ENCODE results near the gene STAM. TPM values are rescaled to one million over a fixed set of nuclear protein-coding genes. Genes with fewer than 3 reads are reported as not detected.

STAM gene
- total RNA-seq, 1 experiment from 2014 or later, result 29.3 TPM

- H3K27ac ChIP-seq (ENCODE audit: insufficient read length, low read depth, low read length), result no peak overlapping the region
Observed at GRCh38 chr10:17657103-17657500, 13.2 kb downstream of the STAM start.

More at GRCh38 chr10:17657103-17657500, 13.2 kb downstream of the STAM start:
- H3K56ac ChIP-seq (ENCODE audit: insufficient read length, low read depth, low read length), result no peak overlapping the region
- no peak overlapping the region for H3K18ac ChIP-seq (ENCODE audit: insufficient read length, low read depth, low read length)
- H3K4me2 ChIP-seq (ENCODE audit: insufficient read depth, insufficient read length, low read length), result no peak overlapping the region
- no peak overlapping the region for H3K9ac ChIP-seq (ENCODE audit: extremely low read depth, insufficient read length, low read length)
- TF ChIP-seq CTCF (conservative IDR thresholded peaks at IDR 0.05), result no peak
- DNase-seq, result no peak
- H3K23ac ChIP-seq (ENCODE audit: insufficient read length, low read depth, low read length), result no peak overlapping the region
- Mint-ChIP-seq H3K4me3 (no peak overlapping the region), H3K27ac (peak overlapping the region in 1 of 3 experiments; percentile 46; a peak in 2 of 7 replicates), H3K36me3 (ENCODE audit: insufficient read depth in 1 of 3, low read depth in 3 of 3) (peaks cover 27 to 69% (median 33%) of the 10 kb centered on the region in 3 experiments), H3K4me1 (peaks cover 10 to 35% of the 10 kb centered on the region in 2 experiments), H3K9me3 (peaks cover 35 to 45% of the 10 kb centered on the region in 2 experiments), H3K27me3 (ENCODE audit: low read depth) (no peaks in the 10 kb centered on the region)
- H4K20me1 ChIP-seq (ENCODE audit: control insufficient read depth, insufficient read depth, insufficient read length), result no peaks in the 10 kb centered on the region
- no peak overlapping the region for H4K91ac ChIP-seq (ENCODE audit: insufficient read length, low read depth, low read length)
- peaks cover 13% of the 10 kb centered on the region for H3K9me3 ChIP-seq (ENCODE audit: control insufficient read depth, low read depth, low read length)
- peaks cover 27% of the 10 kb centered on the region; the same call in 1 of the 2 replicates for H3K79me2 ChIP-seq (ENCODE audit: insufficient read depth, low read length)
- no peak overlapping the region for H3T11ph ChIP-seq (ENCODE audit: low read length)
- peaks cover 6% of the 10 kb centered on the region for H3K79me1 ChIP-seq (ENCODE audit: insufficient read depth, low read depth, low read length, poor library complexity, severe bottlenecking)
- no peaks in the 10 kb centered on the region; the same call in 1 of the 2 replicates for H3K4me1 ChIP-seq (ENCODE audit: insufficient read depth, low read length)
- no peak overlapping the region for H4K5ac ChIP-seq (ENCODE audit: insufficient read length, low read depth, low read length)
- no peaks in the 10 kb centered on the region for H3K27me3 ChIP-seq (ENCODE audit: insufficient read depth, low read length)
- H2BK5ac ChIP-seq (ENCODE audit: insufficient read length, low read length), result no peak overlapping the region
- H3K23me2 ChIP-seq (ENCODE audit: insufficient read length, low read depth, low read length, poor library complexity, severe bottlenecking), result no peaks in the 10 kb centered on the region
- H2AFZ ChIP-seq (ENCODE audit: low read length), result no peak overlapping the region
- no peak overlapping the region for H4K8ac ChIP-seq (replicated peaks; ENCODE audit: insufficient read length, low read depth, low read length)
- no peak overlapping the region for H2AK5ac ChIP-seq (ENCODE audit: insufficient read length, low read length)
- H2BK120ac ChIP-seq (ENCODE audit: low read depth, low read length, poor library complexity, severe bottlenecking), result no peak overlapping the region
- no peak overlapping the region for H2BK12ac ChIP-seq (ENCODE audit: insufficient read length, low read depth, low read length)
- H2BK15ac ChIP-seq (ENCODE audit: low read depth, low read length), result no peak overlapping the region
- WGBS (ENCODE audit: extremely low coverage, insufficient read length, low lambda C conversion rate), result no CpG with 5 or more reads among the region's 1 CpG
- H3K14ac ChIP-seq (ENCODE audit: insufficient read depth, low read length), result no peak overlapping the region
- no peak overlapping the region for H3K4ac ChIP-seq (ENCODE audit: low read depth, low read length)
- no peak overlapping the region for H2BK20ac ChIP-seq (ENCODE audit: low read depth, low read length, poor library complexity, severe bottlenecking)

Data from H9 (cell line).